Cardiac fibroblast (primary cell): Measurements from ENCODE around the gene ZNF74.
"Not testable (repeated sequence)": the region's sequence is repeated elsewhere in the genome, so short reads cannot be mapped to it uniquely, and the experiment has no call there.

Source experiments
- DNase-seq, 2 donors: peaks; one replicate each; pipeline versions ENCODE4 v3.0.0 to v3.0.0-alpha.2; 2010; ENCODE audit warnings: low read depth in 2 of 2
- H3K4me3 ChIP-seq, 2 donors: replicated peaks in 1 of 2; 1 replicate in 1 of 2; 2 replicates in 1 of 2; pipeline ENCODE4 v1.5.1; 2011; ENCODE audit warnings: low read depth in 2 of 2, low read length in 2 of 2, mild to moderate bottlenecking in 2 of 2, moderate library complexity in 1 of 2
- TF ChIP-seq, protein P1 (sequence below): IDR thresholded peaks from one replicate; pipeline ENCODE4 v1.5.1; 2011; ENCODE audit warnings: low read depth, mild to moderate bottlenecking, low read length, inconsistent platforms

The ZNF74 gene

DNA sequence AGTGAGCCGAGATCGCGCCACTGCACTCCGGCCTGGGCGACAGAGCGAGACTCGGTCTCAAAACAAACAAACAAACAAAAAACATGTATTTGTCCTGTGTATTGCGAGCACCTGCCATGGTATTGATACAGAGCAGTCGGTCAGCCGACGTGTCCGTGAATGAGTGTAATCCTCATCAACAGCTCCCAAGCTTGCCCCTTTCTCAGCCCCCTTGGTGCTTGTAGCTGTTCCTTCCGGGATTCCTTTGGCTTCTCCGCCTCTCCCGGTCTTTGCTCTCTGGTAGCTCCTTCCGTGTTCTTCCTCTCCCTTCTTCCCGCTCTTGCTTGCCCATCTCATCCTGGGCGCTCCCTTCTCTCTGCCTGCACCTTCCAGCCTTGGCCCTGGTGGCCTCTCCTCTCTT lies 10.9 kb downstream of the ZNF74 start:
- TF ChIP-seq, protein P1, sequence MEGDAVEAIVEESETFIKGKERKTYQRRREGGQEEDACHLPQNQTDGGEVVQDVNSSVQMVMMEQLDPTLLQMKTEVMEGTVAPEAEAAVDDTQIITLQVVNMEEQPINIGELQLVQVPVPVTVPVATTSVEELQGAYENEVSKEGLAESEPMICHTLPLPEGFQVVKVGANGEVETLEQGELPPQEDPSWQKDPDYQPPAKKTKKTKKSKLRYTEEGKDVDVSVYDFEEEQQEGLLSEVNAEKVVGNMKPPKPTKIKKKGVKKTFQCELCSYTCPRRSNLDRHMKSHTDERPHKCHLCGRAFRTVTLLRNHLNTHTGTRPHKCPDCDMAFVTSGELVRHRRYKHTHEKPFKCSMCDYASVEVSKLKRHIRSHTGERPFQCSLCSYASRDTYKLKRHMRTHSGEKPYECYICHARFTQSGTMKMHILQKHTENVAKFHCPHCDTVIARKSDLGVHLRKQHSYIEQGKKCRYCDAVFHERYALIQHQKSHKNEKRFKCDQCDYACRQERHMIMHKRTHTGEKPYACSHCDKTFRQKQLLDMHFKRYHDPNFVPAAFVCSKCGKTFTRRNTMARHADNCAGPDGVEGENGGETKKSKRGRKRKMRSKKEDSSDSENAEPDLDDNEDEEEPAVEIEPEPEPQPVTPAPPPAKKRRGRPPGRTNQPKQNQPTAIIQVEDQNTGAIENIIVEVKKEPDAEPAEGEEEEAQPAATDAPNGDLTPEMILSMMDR = no peak
- H3K4me3 ChIP-seq = no peak overlapping the region
- no peak for DNase-seq

GRCh38 chr22:20405291-20405930 lies 11.5 kb downstream of the ZNF74 start:
- TF ChIP-seq, protein P1 = no peak
- no peak for DNase-seq
- no peak overlapping the region for H3K4me3 ChIP-seq

- no peak for DNase-seq
- TF ChIP-seq, protein P1 = no peak
- H3K4me3 ChIP-seq = no peak overlapping the region
Observed at GRCh38 chr22:20405931-20406685, 12.2 kb downstream of the ZNF74 start.

- TF ChIP-seq, protein P1 = no peak
- DNase-seq = no peak
- H3K4me3 ChIP-seq = no peak overlapping the region
Observed at GRCh38 chr22:20406686-20407408, 12.9 kb downstream of the ZNF74 start.

- TF ChIP-seq, protein P1 = no peak
- DNase-seq = no peak
Observed at GRCh38 chr22:20407829-20408228, 13.9 kb downstream of the ZNF74 start.

GRCh38 chr22:20408891-20409290 lies 14.9 kb downstream of the ZNF74 start:
- H3K4me3 ChIP-seq = no peak overlapping the region
- TF ChIP-seq, protein P1 = no peak
- no peak for DNase-seq

More at GRCh38 chr22:20407829-20408228, 13.9 kb downstream of the ZNF74 start:
- H3K4me3 ChIP-seq = no peak overlapping the region

GRCh38 chr22:20409385-20409784 lies 15.4 kb downstream of the ZNF74 start:
- not testable (repeated sequence) for DNase-seq, H3K4me3 ChIP-seq
